Bronchial epithelial cell (primary cell): ENCODE results near the gene FOXR1. TPM values are rescaled to one million over a fixed set of nuclear protein-coding genes. Genes with fewer than 3 reads are reported as not detected.

Experiments
- DNase-seq: peaks from one replicate; pipeline ENCODE4 v3.0.0-alpha.2; 2010; ENCODE audit warnings: low read depth
- FAIRE-seq: peaks from 2 replicates; lab custom pipeline; 2011; peaks lifted over from hg19 to GRCh38; lab: Jason Lieb, UNC
- H3K27me3 ChIP-seq: 2 replicates; pipeline ENCODE4 v1.5.1; 2011; ENCODE audit warnings: low read length; ENCODE audit not compliant: control insufficient read depth, insufficient read depth
- H3K36me3 ChIP-seq: 2 replicates; pipeline ENCODE4 v1.5.1; 2011; ENCODE audit warnings: low read length; ENCODE audit not compliant: control insufficient read depth, insufficient read depth
- H3K4me3 ChIP-seq: 2 replicates; pipeline ENCODE4 v1.5.1; 2011; ENCODE audit warnings: mild to moderate bottlenecking, low read depth, low read length, control low read depth
- CTCF ChIP-seq: IDR thresholded peaks from 2 replicates; pipeline ENCODE4 v1.5.1; 2011; ENCODE audit warnings: mild to moderate bottlenecking, moderate library complexity, low read length, control low read depth, inconsistent platforms; ENCODE audit not compliant: insufficient read depth, severe bottlenecking
- total RNA-seq: library from RNA; depleted of rRNA; stranded (reverse); fragments of >200 nt; gene quantifications from 2 replicates; pipeline ENCODE4 v1.2.1, GENCODE V29; 2014

FOXR1 gene
- total RNA-seq, 1 donor from 2014 or later = not detected

GRCh38 chr11:119018074-119018938 is 46.7 kb downstream of the FOXR1 start, which contains the start of the genes RPS25 and TRAPPC4:
RPS25 (minus strand) TSS chr11:119018343; CDS start chr11:119018284, 59 bp downstream.
TRAPPC4 (plus strand) TSS chr11:119018766; CDS start chr11:119018796, 30 bp downstream.
- Histone ChIP-seq H3K36me3 (peaks cover 20% of the 10 kb centered on the region), H3K4me3 (peak within 1 kb of the TSS; percentile 81), H3K27me3 (no peaks in the 10 kb centered on the region)
- no peak for TF ChIP-seq CTCF
- DNase-seq = peak; percentile 91
- no peak for FAIRE-seq

- no peak for TF ChIP-seq CTCF
- FAIRE-seq (no peak), DNase-seq (no peak)
- Histone ChIP-seq H3K27me3 (no peaks in the 10 kb centered on the region), H3K4me3 (no peak overlapping the region), H3K36me3 (peaks cover 24% of the 10 kb centered on the region)
Observed at GRCh38 chr11:119019996-119020395, 48.4 kb downstream of the FOXR1 start.

- Histone ChIP-seq H3K4me3 (no peak overlapping the region), H3K36me3 (peaks cover 18% of the 10 kb centered on the region), H3K27me3 (no peaks in the 10 kb centered on the region)
- no peak for FAIRE-seq
- TF ChIP-seq CTCF = no peak
- DNase-seq = no peak
Observed at GRCh38 chr11:119021631-119022030, 50.1 kb downstream of the FOXR1 start.

- no peak overlapping the region for H3K4me3 ChIP-seq
- peaks cover 18% of the 10 kb centered on the region for H3K36me3 ChIP-seq
- H3K27me3 ChIP-seq = no peaks in the 10 kb centered on the region
- FAIRE-seq = no peak
- no peak for DNase-seq
- TF ChIP-seq CTCF = no peak
Observed at GRCh38 chr11:119023741-119024140, 52.2 kb downstream of the FOXR1 start.

- FAIRE-seq (no peak), DNase-seq (no peak)
- H3K36me3 ChIP-seq = peaks cover 18% of the 10 kb centered on the region
- no peak for TF ChIP-seq CTCF
- H3K27me3 ChIP-seq = no peaks in the 10 kb centered on the region
- no peak overlapping the region for H3K4me3 ChIP-seq
Observed at GRCh38 chr11:119024430-119025098, 53.0 kb downstream of the FOXR1 start.
